ENCODE results near the gene POU2F3. TPM values are rescaled to one million over a fixed set of nuclear protein-coding genes. Genes with fewer than 3 reads are reported as not detected.

Gene POU2F3
- total RNA-seq, 6 experiments from 2014 or later: not detected

DNA sequence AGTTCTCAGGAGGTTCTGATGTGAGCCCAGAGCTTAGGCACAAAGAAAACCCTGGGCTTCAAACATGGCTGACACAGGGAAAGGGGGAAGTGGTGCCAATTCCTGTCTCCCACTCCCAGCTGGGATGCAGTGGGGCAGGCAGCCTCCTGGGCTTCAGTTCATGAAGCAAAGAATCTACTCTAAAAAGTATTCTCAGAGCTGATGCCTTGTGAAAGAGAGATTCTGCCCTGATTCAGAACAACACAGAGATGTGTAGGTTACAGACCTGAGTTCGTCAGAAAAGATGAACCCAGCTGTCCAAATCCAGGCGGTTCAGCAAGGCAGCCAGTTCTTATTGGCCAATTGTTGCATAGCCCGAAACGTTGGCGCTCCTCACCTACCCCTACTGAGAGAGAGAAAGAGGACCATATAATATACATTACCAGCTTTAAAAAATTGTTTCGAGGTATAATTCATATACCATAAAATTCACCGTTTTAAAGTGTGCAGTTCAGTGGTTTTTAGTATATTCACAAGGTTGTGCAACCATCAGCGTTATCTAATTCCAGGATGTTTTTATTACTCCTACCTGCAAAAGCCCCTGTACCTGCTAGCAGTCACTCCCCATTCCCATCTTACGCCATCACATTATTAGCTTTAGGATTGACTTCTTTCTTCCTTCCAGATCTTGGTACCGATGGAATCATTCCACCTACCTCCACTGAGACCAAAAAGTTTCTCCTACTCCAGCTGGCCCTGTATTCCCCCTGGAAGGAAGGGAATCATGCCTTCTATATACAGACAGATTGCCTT lies 77.9 kb downstream of the POU2F3 start:
- TF ChIP-seq, protein P1, sequence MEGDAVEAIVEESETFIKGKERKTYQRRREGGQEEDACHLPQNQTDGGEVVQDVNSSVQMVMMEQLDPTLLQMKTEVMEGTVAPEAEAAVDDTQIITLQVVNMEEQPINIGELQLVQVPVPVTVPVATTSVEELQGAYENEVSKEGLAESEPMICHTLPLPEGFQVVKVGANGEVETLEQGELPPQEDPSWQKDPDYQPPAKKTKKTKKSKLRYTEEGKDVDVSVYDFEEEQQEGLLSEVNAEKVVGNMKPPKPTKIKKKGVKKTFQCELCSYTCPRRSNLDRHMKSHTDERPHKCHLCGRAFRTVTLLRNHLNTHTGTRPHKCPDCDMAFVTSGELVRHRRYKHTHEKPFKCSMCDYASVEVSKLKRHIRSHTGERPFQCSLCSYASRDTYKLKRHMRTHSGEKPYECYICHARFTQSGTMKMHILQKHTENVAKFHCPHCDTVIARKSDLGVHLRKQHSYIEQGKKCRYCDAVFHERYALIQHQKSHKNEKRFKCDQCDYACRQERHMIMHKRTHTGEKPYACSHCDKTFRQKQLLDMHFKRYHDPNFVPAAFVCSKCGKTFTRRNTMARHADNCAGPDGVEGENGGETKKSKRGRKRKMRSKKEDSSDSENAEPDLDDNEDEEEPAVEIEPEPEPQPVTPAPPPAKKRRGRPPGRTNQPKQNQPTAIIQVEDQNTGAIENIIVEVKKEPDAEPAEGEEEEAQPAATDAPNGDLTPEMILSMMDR (IDR thresholded peaks at IDR 0.05): no peak
- no peaks in the 10 kb centered on the region for H3K9me3 Mint-ChIP-seq
- H3K4me3 Mint-ChIP-seq: no peak overlapping the region
- DNase-seq: no peak
- H3K27me3 Mint-ChIP-seq (ENCODE audit: insufficient read depth): peaks cover 6% of the 10 kb centered on the region
- H3K36me3 Mint-ChIP-seq (ENCODE audit: low read depth): no peaks in the 10 kb centered on the region
- H3K27ac Mint-ChIP-seq: no peak overlapping the region
- peaks cover 7% of the 10 kb centered on the region for H3K4me1 Mint-ChIP-seq (ENCODE audit: low read depth)

DNA sequence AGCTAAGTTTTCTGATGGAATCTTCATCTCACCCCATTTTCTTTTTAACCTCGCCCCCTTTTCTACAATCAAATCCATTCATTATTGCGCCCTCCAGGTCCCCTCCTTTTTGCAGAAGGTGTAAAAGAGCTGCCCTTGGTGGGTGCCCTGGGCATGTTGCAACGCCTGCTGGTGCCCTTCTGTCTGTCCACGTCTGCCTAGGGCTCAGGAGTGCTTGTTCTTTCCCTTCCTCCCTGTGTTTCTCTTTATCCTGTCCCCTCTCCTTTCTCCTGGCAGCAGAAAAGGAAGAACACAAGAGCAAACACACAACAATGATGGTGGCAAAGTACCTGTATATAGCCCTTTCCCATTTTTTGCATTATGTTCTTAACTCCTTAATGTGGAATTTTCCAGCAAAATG lies 79.0 kb downstream of the POU2F3 start:
- peaks cover 7% of the 10 kb centered on the region for H3K4me1 Mint-ChIP-seq (ENCODE audit: low read depth)
- TF ChIP-seq, protein P1 (IDR thresholded peaks at IDR 0.05): no peak
- H3K27me3 Mint-ChIP-seq (ENCODE audit: insufficient read depth): peaks cover 6% of the 10 kb centered on the region
- DNase-seq: no peak
- no peaks in the 10 kb centered on the region for H3K9me3 Mint-ChIP-seq
- no peak overlapping the region for H3K27ac Mint-ChIP-seq
- no peaks in the 10 kb centered on the region for H3K36me3 Mint-ChIP-seq (ENCODE audit: low read depth)
- no peak overlapping the region for H3K4me3 Mint-ChIP-seq

DNA sequence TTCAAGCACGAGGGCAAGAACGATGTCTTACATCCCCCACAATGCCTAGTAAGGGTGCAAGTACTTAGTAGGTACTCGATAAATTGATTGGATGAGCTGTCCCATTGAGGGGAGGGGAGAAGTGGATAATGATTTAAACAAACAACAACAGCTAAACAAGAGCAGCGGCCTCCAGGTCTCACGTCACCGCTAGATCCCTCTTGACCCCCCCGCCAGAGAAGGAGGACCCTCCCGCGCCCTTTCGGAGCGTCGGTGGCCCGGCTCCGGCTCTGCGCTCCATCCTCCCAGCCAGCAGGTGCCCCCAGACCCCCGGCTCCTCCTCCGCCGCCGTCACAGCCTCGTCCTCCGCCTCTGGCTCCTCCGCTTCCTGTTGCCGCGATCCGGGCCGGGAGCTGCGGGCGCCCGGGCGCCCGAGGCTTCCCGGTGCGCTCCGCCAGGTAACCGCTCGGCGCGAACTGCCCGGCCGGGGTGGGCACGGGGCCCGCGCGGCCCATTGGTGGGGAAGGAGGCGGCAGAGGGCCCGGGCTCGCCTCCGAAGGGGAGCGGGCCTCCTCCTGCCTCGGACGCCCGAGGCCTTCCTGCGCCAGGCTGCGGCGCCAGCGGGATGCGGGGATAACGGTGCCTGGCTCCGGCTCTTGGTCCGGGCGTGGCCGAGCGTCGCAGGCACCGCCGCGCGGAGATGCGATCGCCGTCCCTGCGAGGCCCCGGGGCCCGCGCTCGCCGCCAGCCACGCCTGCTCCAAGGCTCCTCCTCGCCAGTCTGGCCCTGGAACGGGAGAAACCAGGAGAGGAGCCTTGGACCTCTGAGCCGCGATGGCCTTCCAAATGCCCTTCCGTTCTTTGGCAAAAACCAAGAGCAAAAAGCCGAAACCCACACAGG lies 85.2 kb downstream of the POU2F3 start, which contains the start of gene TLCD5:
Gene TLCD5, plus strand, starts transcription at position 368 of the 879 bp plus-strand sequence. CDS start 2,143 bp downstream, outside the sequence.
- peak; percentile 45 for DNase-seq
- H3K36me3 Mint-ChIP-seq (ENCODE audit: low read depth): peaks cover 22% of the 10 kb centered on the region
- H3K9me3 Mint-ChIP-seq: no peaks in the 10 kb centered on the region
- peak within 1 kb of the TSS; percentile 98 for H3K27ac Mint-ChIP-seq
- peaks cover 50% of the 10 kb centered on the region for H3K4me1 Mint-ChIP-seq (ENCODE audit: low read depth)
- peak within 1 kb of the TSS; percentile 95 for H3K4me3 Mint-ChIP-seq
- TF ChIP-seq, protein P1 (IDR thresholded peaks at IDR 0.05): peak; percentile 44; the same call in 1 of the 2 replicates
- H3K27me3 Mint-ChIP-seq (ENCODE audit: insufficient read depth): peaks cover 6% of the 10 kb centered on the region

DNA sequence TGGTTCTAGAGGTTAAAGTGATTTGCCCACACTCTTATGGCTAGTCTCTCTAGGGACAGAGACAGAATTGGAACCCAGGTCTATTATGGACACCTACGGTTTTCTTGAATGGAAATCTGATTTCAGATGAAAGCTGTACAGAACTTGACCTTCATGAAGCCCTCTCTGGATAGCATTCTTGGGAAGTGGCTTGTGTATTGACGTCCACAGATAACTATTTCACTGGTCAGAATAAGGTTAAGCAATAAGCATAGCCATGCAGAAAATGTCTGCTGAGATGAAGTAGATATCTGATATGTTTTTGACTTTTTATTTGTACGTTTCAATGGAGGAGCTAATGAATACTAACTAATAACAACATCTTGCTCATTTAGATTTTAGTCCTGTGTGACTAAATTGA lies 86.3 kb downstream of the POU2F3 start:
- Mint-ChIP-seq H3K4me1 (ENCODE audit: low read depth) (peaks cover 61% of the 10 kb centered on the region), H3K9me3 (no peaks in the 10 kb centered on the region), H3K4me3 (peak overlapping the region; percentile 95), H3K27ac (peak overlapping the region; percentile 98), H3K27me3 (ENCODE audit: insufficient read depth) (peaks cover 6% of the 10 kb centered on the region), H3K36me3 (ENCODE audit: low read depth) (peaks cover 31% of the 10 kb centered on the region)
- peak; percentile 63 for DNase-seq
- TF ChIP-seq, protein P1 (IDR thresholded peaks at IDR 0.05): no peak

DNA sequence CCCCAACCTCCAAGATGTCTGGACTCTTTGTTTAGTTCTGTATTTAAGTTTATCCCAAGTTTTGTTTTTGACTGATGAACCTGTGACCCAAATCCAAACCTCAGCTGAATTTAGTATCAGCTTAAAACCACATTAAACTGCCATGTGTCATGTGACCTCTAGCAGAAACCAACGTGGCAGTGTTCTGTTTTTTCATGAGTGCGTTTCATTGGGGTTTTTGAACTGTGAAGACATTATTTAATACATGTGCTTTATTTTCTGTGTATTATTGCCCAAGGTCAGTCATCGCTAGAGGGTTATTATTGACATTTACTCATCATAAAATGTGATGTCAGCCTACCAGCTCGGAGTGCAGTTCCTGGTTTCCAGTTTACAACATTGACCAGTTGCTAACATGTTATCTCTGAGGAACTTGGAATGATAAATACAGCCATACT lies 86.9 kb downstream of the POU2F3 start:
- Mint-ChIP-seq H3K27ac (peak overlapping the region; percentile 98), H3K27me3 (ENCODE audit: insufficient read depth) (peaks cover 6% of the 10 kb centered on the region), H3K4me1 (ENCODE audit: low read depth) (peaks cover 67% of the 10 kb centered on the region), H3K36me3 (ENCODE audit: low read depth) (peaks cover 31% of the 10 kb centered on the region), H3K4me3 (peak overlapping the region; percentile 95), H3K9me3 (no peaks in the 10 kb centered on the region)
- TF ChIP-seq, protein P1 (IDR thresholded peaks at IDR 0.05): no peak
- DNase-seq: no peak
